Uterus (tissue), 4 donors: ENCODE data around the gene MYO19. TPM values are rescaled to one million over a fixed set of nuclear protein-coding genes. Genes with fewer than 3 reads are reported as not detected.

Experiments
- DNase-seq, 2 donors: peaks; one replicate each; pipeline ENCODE4 v3.0.0-alpha.2; 2019 to 2020
- H3K27ac ChIP-seq, 2 donors: fragments of 200-600 bp; sonication (generic); 1 replicate in 1 of 2; 2 replicates in 1 of 2; pipeline ENCODE4 v1.5.1; 2016 to 2018
- H3K27me3 ChIP-seq, 2 donors: fragments of 200-600 bp; sonication (generic); one replicate each; pipeline ENCODE4 v1.5.1; 2018 to 2019; ENCODE audit warnings: control low read depth in 1 of 2
- H3K36me3 ChIP-seq, 2 donors: fragments of 200-600 bp; sonication (generic); one replicate each; pipeline ENCODE4 v1.5.1; 2019; ENCODE audit warnings: control low read depth in 1 of 2
- H3K4me1 ChIP-seq, 2 donors: fragments of 200-600 bp; sonication (generic); one replicate each; pipeline ENCODE4 v1.5.1; 2018 to 2019; ENCODE audit warnings: control low read depth in 1 of 2
- H3K4me3 ChIP-seq, 2 donors: fragments of 200-600 bp; sonication (generic); 1 replicate in 1 of 2; 2 replicates in 1 of 2; pipeline ENCODE4 v1.5.1; 2018 to 2019; ENCODE audit warnings: mild to moderate bottlenecking in 1 of 2
- H3K9me3 ChIP-seq, 2 donors: fragments of 200-600 bp; sonication (generic); one replicate each; pipeline ENCODE4 v1.5.1; 2019; ENCODE audit warnings: control low read depth in 1 of 2
- POLR2A ChIP-seq, 2 donors: fragments of 450-650 bp; IDR thresholded peaks; one replicate each; pipeline ENCODE4 v1.6.1; 2016; ENCODE audit warnings: antibody characterized with exemption in 2 of 2, mild to moderate bottlenecking in 1 of 2, moderate library complexity in 1 of 2
- intact Hi-C: fragments of 100-400 bp; cut with DNase I; formaldehyde crosslinking; loops from one replicate; pipeline ENCODE4 v1.15.1; 2023; ENCODE audit warnings: low total_unique reads
- total RNA-seq, 4 donors: library from RNA; depleted of rRNA in 3 of 4; stranded (reverse); fragments of >200 nt in 3 of 4; gene quantifications; one replicate each; pipeline versions ENCODE4 v1.1.0 to v1.2.4, GENCODE V29; 2014 to 2023
- TF ChIP-seq, protein P1 (sequence below), 4 experiments: fragments of 200-600 bp in 2 of 4; fragments of 450-650 bp in 2 of 4; sonication (generic) in 2 of 4; IDR thresholded peaks; one replicate each; pipeline ENCODE4 v1.5.1; 2016 to 2019; ENCODE audit warnings: antibody characterized with exemption in 4 of 4, mild to moderate bottlenecking in 2 of 4, moderate library complexity in 1 of 4
- donor health status: DM: yes; HTN: yes; CAD: no.

Gene MYO19
- total RNA-seq, 4 donors from 2014 or later: 7.9 to 69.7 (median 48.5) TPM

DNA sequence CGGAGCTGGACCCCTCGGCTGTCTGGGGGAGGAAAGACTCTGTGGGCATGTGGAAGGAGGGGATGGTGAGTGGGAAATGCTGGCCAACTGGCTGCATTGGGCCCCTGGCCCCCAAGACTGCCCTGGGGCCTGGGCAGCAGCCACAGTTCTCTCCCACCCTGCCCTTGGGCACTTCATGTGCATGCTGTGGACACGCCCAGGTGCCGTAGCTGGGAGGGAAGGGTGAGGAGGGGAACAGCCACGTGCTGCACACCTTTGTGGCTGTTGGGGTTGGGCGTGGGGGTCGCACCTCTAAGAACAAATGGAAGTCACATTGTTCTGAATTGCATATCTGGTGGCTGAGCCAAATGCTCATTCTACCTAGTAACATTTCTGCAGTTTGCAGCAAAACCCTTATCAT is 60.1 kb downstream of the MYO19 start:
- no peaks in the 10 kb centered on the region for H3K9me3 ChIP-seq
- H3K27ac ChIP-seq: no peak overlapping the region
- H3K4me3 ChIP-seq: no peak overlapping the region
- H3K27me3 ChIP-seq: no peaks in the 10 kb centered on the region
- intact Hi-C loops: no loop called here
- DNase-seq: no peak
- no peaks in the 10 kb centered on the region for H3K4me1 ChIP-seq
- H3K36me3 ChIP-seq: no peaks in the 10 kb centered on the region
- no peak for TF ChIP-seq POLR2A (IDR thresholded peaks at IDR 0.05)
- TF ChIP-seq, protein P1, sequence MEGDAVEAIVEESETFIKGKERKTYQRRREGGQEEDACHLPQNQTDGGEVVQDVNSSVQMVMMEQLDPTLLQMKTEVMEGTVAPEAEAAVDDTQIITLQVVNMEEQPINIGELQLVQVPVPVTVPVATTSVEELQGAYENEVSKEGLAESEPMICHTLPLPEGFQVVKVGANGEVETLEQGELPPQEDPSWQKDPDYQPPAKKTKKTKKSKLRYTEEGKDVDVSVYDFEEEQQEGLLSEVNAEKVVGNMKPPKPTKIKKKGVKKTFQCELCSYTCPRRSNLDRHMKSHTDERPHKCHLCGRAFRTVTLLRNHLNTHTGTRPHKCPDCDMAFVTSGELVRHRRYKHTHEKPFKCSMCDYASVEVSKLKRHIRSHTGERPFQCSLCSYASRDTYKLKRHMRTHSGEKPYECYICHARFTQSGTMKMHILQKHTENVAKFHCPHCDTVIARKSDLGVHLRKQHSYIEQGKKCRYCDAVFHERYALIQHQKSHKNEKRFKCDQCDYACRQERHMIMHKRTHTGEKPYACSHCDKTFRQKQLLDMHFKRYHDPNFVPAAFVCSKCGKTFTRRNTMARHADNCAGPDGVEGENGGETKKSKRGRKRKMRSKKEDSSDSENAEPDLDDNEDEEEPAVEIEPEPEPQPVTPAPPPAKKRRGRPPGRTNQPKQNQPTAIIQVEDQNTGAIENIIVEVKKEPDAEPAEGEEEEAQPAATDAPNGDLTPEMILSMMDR (IDR thresholded peaks at IDR 0.05): no peak

DNA sequence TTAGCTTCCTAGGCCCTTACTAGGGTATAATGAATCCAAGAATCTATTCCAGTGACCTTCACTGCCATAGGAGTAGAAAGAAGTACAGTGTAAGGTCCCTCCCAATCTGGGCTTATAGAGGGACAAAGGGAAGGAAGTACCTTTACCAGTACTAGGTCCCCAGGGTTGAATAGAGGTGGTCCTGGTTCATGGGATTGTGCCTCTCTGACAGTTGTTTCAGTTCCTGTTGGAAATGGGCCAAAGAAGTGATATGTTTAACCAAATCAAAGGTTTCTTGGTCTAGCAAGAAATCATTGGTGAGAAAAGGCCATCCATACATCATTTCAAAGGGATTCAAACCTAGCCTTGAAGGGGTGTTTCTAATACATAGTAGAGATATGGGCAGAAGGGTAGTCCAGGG is 64.2 kb downstream of the MYO19 start:
- Histone ChIP-seq H3K27ac (no peak overlapping the region), H3K27me3 (no peaks in the 10 kb centered on the region), H3K4me1 (no peaks in the 10 kb centered on the region), H3K4me3 (no peak overlapping the region), H3K36me3 (no peaks in the 10 kb centered on the region), H3K9me3 (no peaks in the 10 kb centered on the region)
- intact Hi-C loops: no loop called here
- no peak for DNase-seq
- no peak for TF ChIP-seq POLR2A (IDR thresholded peaks at IDR 0.05)

DNA sequence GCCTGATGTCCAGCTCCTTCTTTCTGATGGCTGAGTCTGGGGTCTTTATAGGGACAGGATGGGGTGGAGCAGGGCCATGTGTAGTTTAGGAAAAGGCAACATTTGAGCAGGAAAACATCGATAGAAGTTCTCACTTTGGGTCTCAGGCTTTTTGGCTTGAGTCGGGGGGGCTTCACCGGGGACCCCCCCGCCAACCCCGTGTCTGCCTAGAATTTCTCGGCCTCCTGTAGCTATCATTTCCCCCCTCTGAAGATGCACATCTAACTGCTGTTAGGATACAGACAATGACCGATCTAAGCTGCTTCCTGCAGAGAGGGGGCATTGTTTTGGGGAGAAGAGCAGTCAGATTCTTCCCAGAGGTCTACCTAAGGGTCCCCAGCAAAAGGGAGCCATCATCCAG is 64.9 kb downstream of the MYO19 start:
- no peak for DNase-seq
- no peaks in the 10 kb centered on the region for H3K27me3 ChIP-seq
- no peaks in the 10 kb centered on the region for H3K9me3 ChIP-seq
- no peak overlapping the region for H3K27ac ChIP-seq
- intact Hi-C loops: no loop called here
- H3K4me3 ChIP-seq: no peak overlapping the region
- no peaks in the 10 kb centered on the region for H3K36me3 ChIP-seq
- TF ChIP-seq POLR2A (IDR thresholded peaks at IDR 0.05): no peak
- TF ChIP-seq, protein P1 (IDR thresholded peaks at IDR 0.05): no peak
- no peaks in the 10 kb centered on the region for H3K4me1 ChIP-seq

DNA sequence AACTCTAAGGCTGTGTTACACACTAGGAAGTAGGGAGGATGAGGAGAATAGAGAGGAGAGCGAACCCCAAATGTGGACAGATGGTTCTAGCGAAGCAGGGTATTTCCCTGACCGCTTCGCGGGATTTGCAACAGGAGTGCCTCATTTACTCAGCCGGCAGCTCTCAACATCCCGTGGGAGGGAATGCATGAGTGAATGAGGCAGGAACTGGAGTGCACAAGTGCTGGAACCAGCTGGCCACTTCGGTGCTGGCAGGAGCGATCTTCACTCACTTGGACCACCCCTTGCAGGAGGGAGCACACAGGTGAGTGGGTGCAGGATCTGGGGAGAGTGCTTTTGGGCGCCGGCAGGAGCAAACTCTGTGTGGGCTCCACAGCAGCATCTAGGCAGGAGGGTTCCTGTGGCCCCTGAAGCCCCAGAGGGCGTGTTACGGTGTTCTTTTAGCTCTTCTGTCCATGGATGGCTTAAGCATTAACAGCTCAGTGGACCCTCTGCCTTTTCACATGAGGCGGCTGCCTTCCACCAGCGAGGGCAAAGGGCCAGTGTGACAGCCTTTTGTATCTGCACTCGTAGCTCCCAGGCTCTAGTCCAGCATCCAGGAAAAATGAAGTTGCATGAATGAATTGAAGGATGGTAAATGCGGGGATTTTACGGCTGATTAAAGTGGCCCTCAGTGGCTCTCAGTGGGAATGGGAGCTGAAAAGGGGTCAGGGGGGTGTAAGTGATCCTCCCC is 65.6 kb downstream of the MYO19 start:
- no peaks in the 10 kb centered on the region for H3K9me3 ChIP-seq
- TF ChIP-seq, protein P1 (IDR thresholded peaks at IDR 0.05): no peak
- no peak for TF ChIP-seq POLR2A (IDR thresholded peaks at IDR 0.05)
- intact Hi-C loops: no loop called here
- DNase-seq: no peak
- no peaks in the 10 kb centered on the region for H3K36me3 ChIP-seq
- H3K27me3 ChIP-seq: no peaks in the 10 kb centered on the region
- H3K4me3 ChIP-seq: no peak overlapping the region
- H3K4me1 ChIP-seq: no peaks in the 10 kb centered on the region
- H3K27ac ChIP-seq: no peak overlapping the region

DNA sequence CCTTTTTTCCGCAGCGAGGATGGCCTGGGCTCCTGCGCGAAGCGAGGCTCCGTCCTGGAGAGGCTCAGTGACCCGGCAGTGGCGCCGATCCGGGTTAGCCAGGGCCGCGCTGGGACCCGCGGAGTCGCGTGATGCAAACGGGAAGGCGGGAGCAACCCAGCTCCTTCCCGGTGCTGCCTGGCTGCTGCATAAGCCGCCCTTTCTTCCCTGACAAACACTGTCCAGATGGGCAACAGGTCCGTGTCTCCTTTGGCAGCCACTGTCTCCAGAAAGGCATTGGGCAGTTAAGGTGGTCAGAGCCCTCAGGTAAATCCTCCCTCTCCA is 69.9 kb downstream of the MYO19 start:
- intact Hi-C loops: no loop called here
- no peak for DNase-seq
- Histone ChIP-seq H3K4me3 (no peak overlapping the region), H3K36me3 (no peaks in the 10 kb centered on the region), H3K9me3 (no peaks in the 10 kb centered on the region), H3K27me3 (no peaks in the 10 kb centered on the region), H3K4me1 (no peaks in the 10 kb centered on the region), H3K27ac (no peak overlapping the region)
- TF ChIP-seq, protein P1 (IDR thresholded peaks at IDR 0.05): no peak
- TF ChIP-seq POLR2A (IDR thresholded peaks at IDR 0.05): no peak
